Tibial artery (tissue), 4 donors: ENCODE measurements around the gene APP.

Experiments used
- DNase-seq, 2 donors: peaks; one replicate each; pipeline ENCODE4 v3.0.0-alpha.2; 2019
- H3K27ac ChIP-seq, 2 donors: fragments of 200-600 bp; sonication (generic) in 1 of 2; 1 replicate in 1 of 2; 2 replicates in 1 of 2; pipeline ENCODE4 v1.5.1; 2018 to 2019; ENCODE audit warnings: mild to moderate bottlenecking in 1 of 2
- H3K27me3 ChIP-seq, 2 donors: fragments of 200-600 bp; sonication (generic) in 1 of 2; one replicate each; pipeline versions ENCODE4 v1.5.1 to v1.6.0; 2016 to 2019
- H3K36me3 ChIP-seq, 3 donors: fragments of 200-600 bp; sonication (generic) in 2 of 3; one replicate each; pipeline ENCODE4 v1.5.1; 2016 to 2019; ENCODE audit warnings: mild to moderate bottlenecking in 2 of 3
- H3K4me1 ChIP-seq, 4 donors: fragments of 200-600 bp; sonication (generic) in 2 of 4; 1 replicate in 3 of 4; 2 replicates in 1 of 4; pipeline ENCODE4 v1.5.1; 2016 to 2019
- H3K4me3 ChIP-seq, 2 donors: fragments of 200-600 bp; sonication (generic) in 1 of 2; 1 replicate in 1 of 2; 2 replicates in 1 of 2; pipeline ENCODE4 v1.5.1; 2018 to 2019; ENCODE audit warnings: mild to moderate bottlenecking in 2 of 2
- H3K9me3 ChIP-seq, 3 donors: fragments of 200-600 bp; sonication (generic) in 1 of 3; one replicate each; pipeline ENCODE4 v1.5.1; 2016 to 2019
- CTCF ChIP-seq, 2 experiments: fragments of 200-600 bp in 1 of 2; fragments of 450-650 bp in 1 of 2; IDR thresholded peaks; one replicate each; pipeline ENCODE4 v1.5.1; 2017 to 2019; ENCODE audit warnings: antibody characterized with exemption in 2 of 2, mild to moderate bottlenecking in 1 of 2, moderate library complexity in 1 of 2
- intact Hi-C: fragments of 100-400 bp; cut with DNase I; formaldehyde crosslinking; loops from one replicate; pipeline ENCODE4 v1.15.0; 2023; ENCODE audit warnings: low total_unique reads

The APP gene

GRCh38 chr21:26077521-26077920 lies 93.0 kb downstream of the APP start:
- intact Hi-C loops, result no loop called here
- Histone ChIP-seq H3K27me3 (no peaks in the 10 kb centered on the region), H3K4me1 (no peaks in the 10 kb centered on the region), H3K4me3 (no peak overlapping the region), H3K27ac (no peak overlapping the region), H3K9me3 (no peaks in the 10 kb centered on the region), H3K36me3 (no peaks in the 10 kb centered on the region)
- no peak for DNase-seq
- TF ChIP-seq CTCF (IDR thresholded peaks at IDR 0.05), result no peak

- no peaks in the 10 kb centered on the region for H3K36me3 ChIP-seq
- no peak for DNase-seq
- H3K4me1 ChIP-seq, result peaks cover 0 to 27% (median 4%) of the 10 kb centered on the region in 4 donors
- H3K9me3 ChIP-seq, result no peaks in the 10 kb centered on the region
- H3K4me3 ChIP-seq, result no peak overlapping the region
- H3K27me3 ChIP-seq, result no peaks in the 10 kb centered on the region
- H3K27ac ChIP-seq, result no peak overlapping the region
- intact Hi-C loops, result no loop called here
- TF ChIP-seq CTCF (IDR thresholded peaks at IDR 0.05), result no peak
These were observed 97.6 kb downstream of the APP start for GRCh38 chr21:26072666-26073615.

- no peak for TF ChIP-seq CTCF (IDR thresholded peaks at IDR 0.05)
- no peaks in the 10 kb centered on the region for H3K36me3 ChIP-seq
- H3K4me1 ChIP-seq, result peaks cover 0 to 28% (median 4%) of the 10 kb centered on the region in 4 donors
- no peak for DNase-seq
- H3K4me3 ChIP-seq, result no peak overlapping the region
- H3K27me3 ChIP-seq, result no peaks in the 10 kb centered on the region
- no peak overlapping the region for H3K27ac ChIP-seq
- H3K9me3 ChIP-seq, result no peaks in the 10 kb centered on the region
- intact Hi-C loops, result no loop called here
These were observed 99.6 kb downstream of the APP start for GRCh38 chr21:26070822-26071425.

- H3K27ac ChIP-seq, result no peak overlapping the region
- DNase-seq, result no peak
- no peak for TF ChIP-seq CTCF (IDR thresholded peaks at IDR 0.05)
- no peak overlapping the region for H3K4me3 ChIP-seq
- no peaks in the 10 kb centered on the region for H3K9me3 ChIP-seq
- H3K4me1 ChIP-seq, result peaks cover 0 to 28% (median 4%) of the 10 kb centered on the region in 4 donors
- H3K27me3 ChIP-seq, result no peaks in the 10 kb centered on the region
- intact Hi-C loops, result no loop called here
- H3K36me3 ChIP-seq, result no peaks in the 10 kb centered on the region
These were observed 100.4 kb downstream of the APP start for GRCh38 chr21:26070121-26070520.

GRCh38 chr21:26068776-26069175 lies 101.8 kb downstream of the APP start:
- TF ChIP-seq CTCF (IDR thresholded peaks at IDR 0.05), result no peak
- Histone ChIP-seq H3K9me3 (no peaks in the 10 kb centered on the region), H3K27ac (no peak overlapping the region), H3K4me1 (peaks cover 0 to 28% (median 4%) of the 10 kb centered on the region in 4 donors), H3K36me3 (no peaks in the 10 kb centered on the region), H3K27me3 (no peaks in the 10 kb centered on the region), H3K4me3 (no peak overlapping the region)
- intact Hi-C loops, result no loop called here
- DNase-seq, result no peak
